ENCODE results near the gene UBN1.

DNA sequence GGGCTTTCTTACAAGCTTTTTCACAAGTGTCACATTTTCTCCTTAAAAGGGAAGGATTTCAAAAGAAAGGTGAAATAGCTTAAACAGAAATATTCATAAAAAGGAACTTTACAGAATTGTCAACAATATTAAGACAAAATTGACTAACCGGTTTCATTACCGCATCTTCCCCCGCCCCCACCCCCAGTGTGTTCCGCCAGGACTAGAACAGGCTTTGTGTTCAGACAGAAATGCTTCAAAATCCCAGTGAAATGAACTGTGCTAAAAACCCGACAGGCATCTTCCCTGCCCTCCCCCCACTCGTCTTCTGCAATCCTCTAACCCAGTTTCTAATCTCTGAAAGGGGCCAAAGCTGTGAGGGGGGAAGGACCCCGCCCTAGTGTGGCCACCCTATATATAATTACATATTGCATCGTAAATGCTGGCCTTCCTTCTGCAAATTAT, 43.9 kb upstream of the UBN1 start:
- TF ChIP-seq, protein P1, sequence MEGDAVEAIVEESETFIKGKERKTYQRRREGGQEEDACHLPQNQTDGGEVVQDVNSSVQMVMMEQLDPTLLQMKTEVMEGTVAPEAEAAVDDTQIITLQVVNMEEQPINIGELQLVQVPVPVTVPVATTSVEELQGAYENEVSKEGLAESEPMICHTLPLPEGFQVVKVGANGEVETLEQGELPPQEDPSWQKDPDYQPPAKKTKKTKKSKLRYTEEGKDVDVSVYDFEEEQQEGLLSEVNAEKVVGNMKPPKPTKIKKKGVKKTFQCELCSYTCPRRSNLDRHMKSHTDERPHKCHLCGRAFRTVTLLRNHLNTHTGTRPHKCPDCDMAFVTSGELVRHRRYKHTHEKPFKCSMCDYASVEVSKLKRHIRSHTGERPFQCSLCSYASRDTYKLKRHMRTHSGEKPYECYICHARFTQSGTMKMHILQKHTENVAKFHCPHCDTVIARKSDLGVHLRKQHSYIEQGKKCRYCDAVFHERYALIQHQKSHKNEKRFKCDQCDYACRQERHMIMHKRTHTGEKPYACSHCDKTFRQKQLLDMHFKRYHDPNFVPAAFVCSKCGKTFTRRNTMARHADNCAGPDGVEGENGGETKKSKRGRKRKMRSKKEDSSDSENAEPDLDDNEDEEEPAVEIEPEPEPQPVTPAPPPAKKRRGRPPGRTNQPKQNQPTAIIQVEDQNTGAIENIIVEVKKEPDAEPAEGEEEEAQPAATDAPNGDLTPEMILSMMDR (IDR thresholded peaks at IDR 0.05) = no peak
- TF ChIP-seq POLR2AphosphoS5 (IDR thresholded peaks at IDR 0.05) (no peak), POLR2A (IDR thresholded peaks at IDR 0.05; ENCODE audit: low read depth) (no peak)

Data from esophagus muscularis mucosa (tissue), 3 donors.